ENCODE data around the gene DCDC2. TPM values are rescaled to one million over a fixed set of nuclear protein-coding genes. Genes with fewer than 3 reads are reported as not detected.
A peak's percentile ranks its signal among the peaks of the same experiment; 100 is the strongest.

Gene DCDC2
- total RNA-seq, 4 donors from 2014 or later: 0.29 to 0.64 (median 0.42) TPM

- Histone ChIP-seq H3K27ac (no peak overlapping the region), H3K4me3 (no peak overlapping the region), H3K4me1 (no peaks in the 10 kb centered on the region), H3K9me3 (no peaks in the 10 kb centered on the region), H3K27me3 (no peaks in the 10 kb centered on the region), H3K36me3 (no peaks in the 10 kb centered on the region)
- ATAC-seq (peak in 1 of 2 donors; percentile 19), DNase-seq (peak in 1 of 2 donors; percentile 31)
- intact Hi-C loops (cut with DNase I; ENCODE audit: low total_unique reads) (no loop called here), in situ Hi-C loops (cut with MboI; ENCODE audit: low sequenced_read_pairs in 4 of 4) (no loop called here)
- TF ChIP-seq POLR2A (IDR thresholded peaks at IDR 0.05) (no peak), CTCF (IDR thresholded peaks at IDR 0.05 in 4 of 5, conservative IDR thresholded peaks at IDR 0.05 in 1 of 5) (no peak)
Observed at GRCh38 chr6:24140591-24140990, 217.3 kb downstream of the DCDC2 start.

- intact Hi-C loops (cut with DNase I; ENCODE audit: low total_unique reads) (no loop called here), in situ Hi-C loops (cut with MboI; ENCODE audit: low sequenced_read_pairs in 4 of 4) (no loop called here)
- ATAC-seq: no peak
- Histone ChIP-seq H3K4me1 (no peaks in the 10 kb centered on the region), H3K36me3 (no peaks in the 10 kb centered on the region), H3K4me3 (no peak overlapping the region), H3K27me3 (no peaks in the 10 kb centered on the region), H3K9me3 (no peaks in the 10 kb centered on the region), H3K27ac (no peak overlapping the region)
- no peak for DNase-seq
- TF ChIP-seq POLR2A (IDR thresholded peaks at IDR 0.05) (no peak), CTCF (IDR thresholded peaks at IDR 0.05 in 4 of 5, conservative IDR thresholded peaks at IDR 0.05 in 1 of 5) (no peak)
Observed at GRCh38 chr6:24139639-24140038, 218.2 kb downstream of the DCDC2 start.

DNA sequence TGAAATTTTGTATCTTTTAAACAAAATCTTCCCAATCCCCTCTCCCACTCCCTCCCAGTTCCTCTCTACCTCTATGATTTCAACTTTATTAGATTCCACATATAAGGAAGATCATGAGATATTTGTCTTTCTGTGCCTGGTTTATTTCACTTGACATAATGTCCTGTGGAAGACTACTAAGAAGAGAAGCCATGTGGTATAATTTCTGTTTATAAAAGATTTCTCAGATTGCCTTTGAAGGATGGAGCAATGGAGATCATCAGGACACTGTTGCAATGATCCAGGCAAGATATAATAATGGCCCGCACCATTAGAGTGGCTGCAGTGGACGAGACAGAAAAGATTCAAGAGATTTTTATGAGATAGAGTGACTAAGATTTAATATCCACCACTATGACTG lies 218.8 kb downstream of the DCDC2 start:
- Histone ChIP-seq H3K27me3 (no peaks in the 10 kb centered on the region), H3K4me1 (no peaks in the 10 kb centered on the region), H3K36me3 (no peaks in the 10 kb centered on the region), H3K4me3 (no peak overlapping the region), H3K9me3 (no peaks in the 10 kb centered on the region), H3K27ac (no peak overlapping the region)
- in situ Hi-C loops (cut with MboI; ENCODE audit: low sequenced_read_pairs in 4 of 4) (no loop called here), intact Hi-C loops (cut with DNase I; ENCODE audit: low total_unique reads) (no loop called here)
- DNase-seq (no peak), ATAC-seq (no peak)
- TF ChIP-seq POLR2A (IDR thresholded peaks at IDR 0.05) (no peak), CTCF (IDR thresholded peaks at IDR 0.05 in 4 of 5, conservative IDR thresholded peaks at IDR 0.05 in 1 of 5) (no peak)

DNA sequence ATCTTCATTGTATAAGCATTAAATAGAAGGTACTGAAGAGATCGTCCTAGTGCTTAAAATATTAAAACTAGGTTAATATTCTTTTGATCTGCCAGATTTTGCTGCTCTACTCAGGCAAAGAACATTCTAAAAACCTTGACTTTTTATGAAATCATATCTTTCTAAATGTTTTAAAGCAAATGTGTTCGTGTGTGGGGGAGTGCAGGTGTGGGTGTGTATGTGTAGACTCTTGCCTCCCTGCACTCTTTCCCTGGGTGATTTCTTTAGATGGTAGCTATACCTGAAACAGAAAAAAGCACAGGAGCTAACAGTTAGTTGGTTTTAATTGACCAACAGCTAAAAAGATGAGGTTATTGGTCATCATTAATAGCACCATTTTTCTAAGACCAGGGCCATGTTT lies 226.1 kb downstream of the DCDC2 start:
- ATAC-seq (no peak), DNase-seq (no peak)
- Histone ChIP-seq H3K27ac (no peak overlapping the region), H3K27me3 (no peaks in the 10 kb centered on the region), H3K36me3 (no peaks in the 10 kb centered on the region), H3K4me3 (no peak overlapping the region), H3K9me3 (no peaks in the 10 kb centered on the region), H3K4me1 (no peaks in the 10 kb centered on the region)
- TF ChIP-seq POLR2A (IDR thresholded peaks at IDR 0.05) (no peak), CTCF (IDR thresholded peaks at IDR 0.05 in 4 of 5, conservative IDR thresholded peaks at IDR 0.05 in 1 of 5) (no peak)
- in situ Hi-C loops (cut with MboI; ENCODE audit: low sequenced_read_pairs in 4 of 4): no loop called here
- intact Hi-C loops (cut with DNase I; ENCODE audit: low total_unique reads): no loop called here

DNA sequence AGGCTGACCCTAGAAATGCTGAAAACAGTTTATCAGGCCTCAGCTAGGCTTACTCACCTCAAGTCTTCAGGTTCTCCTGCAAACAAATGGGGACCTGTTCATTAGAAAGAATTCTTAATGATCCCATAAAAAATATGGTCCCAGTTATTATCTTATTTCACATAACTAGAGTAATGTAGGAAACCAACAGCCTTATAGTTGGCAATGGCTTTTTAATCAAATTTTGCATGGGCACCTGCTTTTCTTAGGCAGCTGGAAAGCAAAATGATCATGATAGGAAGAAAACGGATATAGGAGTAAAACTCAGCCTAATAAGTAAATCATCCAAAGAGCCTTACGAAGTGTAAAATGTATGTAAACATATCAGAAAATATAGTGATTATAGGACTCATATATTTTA lies 230.5 kb downstream of the DCDC2 start:
- no peak overlapping the region for H3K27ac ChIP-seq
- intact Hi-C loops (cut with DNase I; ENCODE audit: low total_unique reads): no loop called here
- in situ Hi-C loops (cut with MboI; ENCODE audit: low sequenced_read_pairs in 4 of 4): no loop called here
- no peak for DNase-seq
- H3K4me3 ChIP-seq: no peak overlapping the region
- no peaks in the 10 kb centered on the region for H3K4me1 ChIP-seq
- no peaks in the 10 kb centered on the region for H3K9me3 ChIP-seq
- no peak for ATAC-seq
- TF ChIP-seq POLR2A (IDR thresholded peaks at IDR 0.05): no peak
- TF ChIP-seq CTCF (IDR thresholded peaks at IDR 0.05 in 4 of 5, conservative IDR thresholded peaks at IDR 0.05 in 1 of 5): no peak
- H3K27me3 ChIP-seq: peaks cover 0 to 11% (median 0%) of the 10 kb centered on the region in 3 donors
- H3K36me3 ChIP-seq: no peaks in the 10 kb centered on the region

Data from gastrocnemius medialis (tissue), 4 donors.